Right hindlimb (tissue), 1 donor: ENCODE results near the gene TRRAP.
"Not testable (repeated sequence)": the region's sequence is repeated elsewhere in the genome, so short reads cannot be mapped to it uniquely, and the experiment has no call there.

Experiments
- DNase-seq: peaks from one replicate; pipeline ENCODE4 v3.0.0-alpha.2; 2018

The TRRAP gene

GRCh38 chr7:98878365-98879197 is at the start of gene TRRAP:
Gene TRRAP, plus strand, starts transcription at chr7:98878532. Its CDS starts 2,619 bp downstream, at chr7:98881151.
- peak; percentile 86 for DNase-seq

GRCh38 chr7:98830972-98831548 is 47.3 kb upstream of the TRRAP start:
- DNase-seq, result no peak

- no peak for DNase-seq
These were observed 46.6 kb upstream of the TRRAP start for GRCh38 chr7:98831641-98832221.

- DNase-seq, result no peak
These were observed 45.3 kb upstream of the TRRAP start for GRCh38 chr7:98833022-98833421.

- no peak for DNase-seq
These were observed 43.4 kb upstream of the TRRAP start for GRCh38 chr7:98834949-98835348.

GRCh38 chr7:98836811-98837629 is 41.3 kb upstream of the TRRAP start:
- no peak for DNase-seq

- no peak for DNase-seq
These were observed 40.7 kb upstream of the TRRAP start for GRCh38 chr7:98837630-98837972.

- no peak for DNase-seq
These were observed 38.2 kb upstream of the TRRAP start for GRCh38 chr7:98840096-98840495.

- DNase-seq, result no peak
These were observed 37.6 kb upstream of the TRRAP start for GRCh38 chr7:98840722-98841121.

- DNase-seq, result peak; percentile 57
These were observed 36.9 kb upstream of the TRRAP start for GRCh38 chr7:98841179-98841997.

- DNase-seq, result not testable (repeated sequence)
These were observed 35.8 kb upstream of the TRRAP start for GRCh38 chr7:98842552-98842951.

- DNase-seq, result no peak
These were observed 29.4 kb upstream of the TRRAP start for GRCh38 chr7:98848918-98849317.

- no peak for DNase-seq
These were observed 25.5 kb upstream of the TRRAP start for GRCh38 chr7:98852826-98853225.

- DNase-seq, result no peak
These were observed 22.5 kb upstream of the TRRAP start for GRCh38 chr7:98855610-98856422.

- DNase-seq, result no peak
These were observed 18.3 kb upstream of the TRRAP start for GRCh38 chr7:98860071-98860470.

GRCh38 chr7:98862203-98862602 is 16.1 kb upstream of the TRRAP start:
- no peak for DNase-seq

- no peak for DNase-seq
These were observed 15.5 kb upstream of the TRRAP start for GRCh38 chr7:98862716-98863420.

GRCh38 chr7:98863601-98864000 is 14.7 kb upstream of the TRRAP start:
- no peak for DNase-seq

- DNase-seq, result no peak
These were observed 13.4 kb upstream of the TRRAP start for GRCh38 chr7:98864731-98865453.

GRCh38 chr7:98866351-98866750 is 12.0 kb upstream of the TRRAP start:
- no peak for DNase-seq
